H1 (cell line): ENCODE results near the gene C6orf62. TPM values are rescaled to one million over a fixed set of nuclear protein-coding genes. Genes with fewer than 3 reads are reported as not detected.

Experiments used
- ATF2 ChIP-seq: IDR thresholded peaks from 2 replicates; pipeline ENCODE4 v1.6.1; 2012; ENCODE audit warnings: low read length, inconsistent platforms
- ATF3 ChIP-seq: IDR thresholded peaks from 2 replicates; pipeline ENCODE4 v1.6.1; 2011; ENCODE audit warnings: low read depth, mild to moderate bottlenecking, low read length; ENCODE audit not compliant: insufficient read depth
- BCL11A ChIP-seq, 2 experiments: IDR thresholded peaks; one replicate each; pipeline ENCODE4 v1.6.1; 2011; ENCODE audit warnings: low read depth in 2 of 2, low read length in 2 of 2, mild to moderate bottlenecking in 2 of 2
- CBX5 ChIP-seq: fragments of 300-800, 300-1000 bp; sonication (generic); IDR thresholded peaks from 2 replicates; pipeline ENCODE4 v1.7.1; 2016; ENCODE audit warnings: antibody characterized with exemption, low read length, low read depth
- E2F6 ChIP-seq: IDR thresholded peaks from 2 replicates; pipeline ENCODE4 v1.6.1; 2012; ENCODE audit warnings: inconsistent platforms
- EGR1 ChIP-seq: IDR thresholded peaks from 2 replicates; pipeline ENCODE4 v1.6.1; 2011; ENCODE audit warnings: low read depth, low read length, borderline replicate concordance
- EP300 ChIP-seq, 2 experiments: IDR thresholded peaks; 1 replicate in 1 of 2; 2 replicates in 1 of 2; pipeline ENCODE4 v1.6.1; 2011 to 2012; ENCODE audit warnings: low read depth in 2 of 2, low read length in 2 of 2, mild to moderate bottlenecking in 2 of 2, borderline replicate concordance in 1 of 2, inconsistent platforms in 1 of 2, moderate library complexity in 1 of 2
- NRF1 ChIP-seq: IDR thresholded peaks from 2 replicates; pipeline ENCODE4 v1.6.1; 2011; ENCODE audit warnings: mild to moderate bottlenecking, low read depth, low read length, improper control_type of control experiment
- PHF8 ChIP-seq: fragments of 200-600 bp; sonication (generic); conservative IDR thresholded peaks from 2 replicates; pipeline ENCODE4 v1.7.1; 2012; ENCODE audit warnings: low read depth, mild to moderate bottlenecking, inconsistent platforms, low read length, moderate library complexity
- POU5F1 ChIP-seq: IDR thresholded peaks from 2 replicates; pipeline ENCODE4 v1.6.1; 2011; ENCODE audit warnings: low read depth, mild to moderate bottlenecking, low read length, moderate library complexity
- RAD21 ChIP-seq, 2 experiments: IDR thresholded peaks in 1 of 2; conservative IDR thresholded peaks in 1 of 2; 2 replicates each; pipeline ENCODE4 v1.6.1; 2011; ENCODE audit warnings: low read depth in 2 of 2, low read length in 2 of 2, improper control_type of control experiment in 1 of 2, inconsistent platforms in 1 of 2, mild to moderate bottlenecking in 1 of 2, moderate library complexity in 1 of 2
- RBBP5 ChIP-seq: IDR thresholded peaks from 2 replicates; pipeline ENCODE4 v1.7.1; 2012; ENCODE audit warnings: low read depth, mild to moderate bottlenecking, inconsistent platforms, low read length, moderate library complexity, borderline replicate concordance
- RNF2 ChIP-seq: fragments of 200-900, 300-1000 bp; sonication (generic); IDR thresholded peaks from 2 replicates; pipeline ENCODE4 v1.7.1; 2016; ENCODE audit warnings: borderline replicate concordance, low read depth, mild to moderate bottlenecking, antibody characterized with exemption, low read length; ENCODE audit not compliant: poor library complexity, severe bottlenecking; ENCODE audit errors: missing control alignments
- SP4 ChIP-seq: IDR thresholded peaks from 2 replicates; pipeline ENCODE4 v1.6.1; 2012; ENCODE audit warnings: low read length, inconsistent platforms
- TAF1 ChIP-seq: IDR thresholded peaks from 2 replicates; pipeline ENCODE4 v1.6.1; 2011; ENCODE audit warnings: mild to moderate bottlenecking, low read depth, low read length
- TEAD4 ChIP-seq: IDR thresholded peaks from 2 replicates; pipeline ENCODE4 v1.6.1; 2012; ENCODE audit warnings: low read depth, low read length, inconsistent platforms, mixed read lengths
- USF2 ChIP-seq: IDR thresholded peaks from 2 replicates; pipeline ENCODE4 v1.6.1; 2011; ENCODE audit warnings: low read length, improper control_type of control experiment
- ZNF274 ChIP-seq: IDR thresholded peaks from 2 replicates; pipeline ENCODE4 v1.7.0; 2012; ENCODE audit warnings: low read length, borderline replicate concordance; ENCODE audit errors: extremely low read depth
- polyA plus RNA-seq, 7 experiments: library from polyadenylated mRNA; depleted of rRNA in 3 of 7; stranded (reverse) in 5 of 7; unstranded in 2 of 7; fragments of >200 nt in 5 of 7; fragments of 200-250 nt in 2 of 7; gene quantifications; 1 replicate in 5 of 7; 2 replicates in 1 of 7; 4 replicates in 1 of 7; pipeline versions ENCODE4 v1.2.1 to v1.2.3, GENCODE V29; 2011 to 2013; ENCODE audit warnings: missing spikeins in 2 of 7, mixed read lengths in 2 of 7
- total RNA-seq: library from RNA; stranded (reverse); fragmentation: NEBNext Ultra II Directional; extraction: Animal tissue kit (Norgen Biotek cat#: 25700); gene quantifications from 2 replicates; pipeline ENCODE4 v1.2.1, GENCODE V29; 2021

The C6orf62 gene
- total and polyA plus RNA-seq, 2 of the 8 experiments (the other 6 are each of a cell fraction or from before 2014, with no cell fraction given) = 25.6 to 101 TPM

GRCh38 chr6:24720604-24721460 is 1.9 kb upstream of the C6orf62 start (continued):
- peak; percentile 88 for TF ChIP-seq SP4
- peak; percentile 52 for TF ChIP-seq NRF1
- peak; percentile 93 for TF ChIP-seq PHF8
- TF ChIP-seq ATF3 = peak; percentile 68; the same call in 1 of the 2 replicates
- TF ChIP-seq RNF2 = no peak
- no peak for TF ChIP-seq RAD21 (IDR thresholded peaks at IDR 0.05 in 1 of 2, conservative IDR thresholded peaks at IDR 0.05 in 1 of 2; ENCODE audit: low read depth in 2 of 2, low read length in 2 of 2)
- TF ChIP-seq TAF1 = peak; percentile 97
- 0 out of 2 replicates have a peak, but pooled peaks have one; percentile 45 for TF ChIP-seq ATF2
- TF ChIP-seq TEAD4 = no peak
- TF ChIP-seq RBBP5 = no peak; the same call in 1 of the 2 replicates
- peak; percentile 71 for TF ChIP-seq EGR1
- TF ChIP-seq POU5F1 = no peak
- no peak for TF ChIP-seq CBX5
- TF ChIP-seq BCL11A (IDR thresholded peaks at IDR 0.05; ENCODE audit: low read depth in 2 of 2, low read length in 2 of 2) = no peak
- TF ChIP-seq ZNF274 = no peak
- peak in 1 of 2 experiments; percentile 99; a peak in 2 of 3 replicates for TF ChIP-seq EP300 (IDR thresholded peaks at IDR 0.05; ENCODE audit: borderline replicate concordance in 1 of 2, low read depth in 2 of 2, low read length in 2 of 2)
- TF ChIP-seq E2F6 = no peak
- TF ChIP-seq USF2 = peak; percentile 61
